ENCODE measurements around the gene NTRK3.

The NTRK3 gene

GRCh38 chr15:88031461-88031860 lies 225.1 kb downstream of the NTRK3 start:
- Histone ChIP-seq H3K4me3 (ENCODE audit: extremely low read depth, insufficient read depth, low read length, poor library complexity, severe bottlenecking) (no peak overlapping the region), H3K27ac (ENCODE audit: low read depth, low read length, severe bottlenecking) (no peak overlapping the region), H3K9me3 (ENCODE audit: control insufficient read depth, low read length) (no peaks in the 10 kb centered on the region), H3K4me1 (ENCODE audit: control insufficient read depth, insufficient read depth, low read length, poor library complexity, severe bottlenecking) (peaks cover 7% of the 10 kb centered on the region), H3K36me3 (ENCODE audit: control insufficient read depth, insufficient read depth, low read length) (no peaks in the 10 kb centered on the region)
- WGBS, 2 experiments (ENCODE audit: insufficient coverage in 2 of 2), result 83 to 100% methylated on average over 1 to 2 of the region's 2 CpGs

- no peak overlapping the region for H3K4me3 ChIP-seq (ENCODE audit: extremely low read depth, insufficient read depth, low read length, poor library complexity, severe bottlenecking)
- H3K36me3 ChIP-seq (ENCODE audit: control insufficient read depth, insufficient read depth, low read length), result no peaks in the 10 kb centered on the region
- H3K4me1 ChIP-seq (ENCODE audit: control insufficient read depth, insufficient read depth, low read length, poor library complexity, severe bottlenecking), result peaks cover 7% of the 10 kb centered on the region
- no peaks in the 10 kb centered on the region for H3K9me3 ChIP-seq (ENCODE audit: control insufficient read depth, low read length)
- WGBS, 2 experiments (ENCODE audit: insufficient coverage in 2 of 2), result 54 to 85% methylated on average over 2 of the region's 2 CpGs
- peak overlapping the region; percentile 50 for H3K27ac ChIP-seq (ENCODE audit: low read depth, low read length, severe bottlenecking)
These were observed 226.8 kb downstream of the NTRK3 start for GRCh38 chr15:88029696-88030095.

GRCh38 chr15:88028024-88028423 lies 228.5 kb downstream of the NTRK3 start:
- H3K27ac ChIP-seq (ENCODE audit: low read depth, low read length, severe bottlenecking), result no peak overlapping the region
- no peaks in the 10 kb centered on the region for H3K9me3 ChIP-seq (ENCODE audit: control insufficient read depth, low read length)
- 100% methylated on average over 1 of the region's 3 CpGs for WGBS, 2 experiments (ENCODE audit: insufficient coverage in 2 of 2)

GRCh38 chr15:88023914-88024313 lies 232.6 kb downstream of the NTRK3 start:
- WGBS, 2 experiments (ENCODE audit: insufficient coverage in 2 of 2), result 89 to 96% methylated on average over 2 to 4 of the region's 5 CpGs
- Histone ChIP-seq H3K4me3 (ENCODE audit: extremely low read depth, insufficient read depth, low read length, poor library complexity, severe bottlenecking) (no peak overlapping the region), H3K9me3 (ENCODE audit: control insufficient read depth, low read length) (no peaks in the 10 kb centered on the region), H3K27ac (ENCODE audit: low read depth, low read length, severe bottlenecking) (no peak overlapping the region), H3K4me1 (ENCODE audit: control insufficient read depth, insufficient read depth, low read length, poor library complexity, severe bottlenecking) (peaks cover 13% of the 10 kb centered on the region), H3K36me3 (ENCODE audit: control insufficient read depth, insufficient read depth, low read length) (no peaks in the 10 kb centered on the region)

More at GRCh38 chr15:88028024-88028423, 228.5 kb downstream of the NTRK3 start:
- no peaks in the 10 kb centered on the region for H3K36me3 ChIP-seq (ENCODE audit: control insufficient read depth, insufficient read depth, low read length)
- H3K4me1 ChIP-seq (ENCODE audit: control insufficient read depth, insufficient read depth, low read length, poor library complexity, severe bottlenecking), result peaks cover 7% of the 10 kb centered on the region
- no peak overlapping the region for H3K4me3 ChIP-seq (ENCODE audit: extremely low read depth, insufficient read depth, low read length, poor library complexity, severe bottlenecking)

- no peaks in the 10 kb centered on the region for H3K36me3 ChIP-seq (ENCODE audit: control insufficient read depth, insufficient read depth, low read length)
- H3K4me3 ChIP-seq (ENCODE audit: extremely low read depth, insufficient read depth, low read length, poor library complexity, severe bottlenecking), result no peak overlapping the region
- 70% methylated on average over 1 to 2 of the region's 2 CpGs for WGBS, 2 experiments (ENCODE audit: insufficient coverage in 2 of 2)
These were observed 233.8 kb downstream of the NTRK3 start for GRCh38 chr15:88022716-88023115.

GRCh38 chr15:88021601-88022000 lies 234.9 kb downstream of the NTRK3 start:
- no peak overlapping the region for H3K4me3 ChIP-seq (ENCODE audit: extremely low read depth, insufficient read depth, low read length, poor library complexity, severe bottlenecking)
- H3K4me1 ChIP-seq (ENCODE audit: control insufficient read depth, insufficient read depth, low read length, poor library complexity, severe bottlenecking), result peaks cover 13% of the 10 kb centered on the region
- H3K9me3 ChIP-seq (ENCODE audit: control insufficient read depth, low read length), result no peaks in the 10 kb centered on the region
- H3K27ac ChIP-seq (ENCODE audit: low read depth, low read length, severe bottlenecking), result no peak overlapping the region
- H3K36me3 ChIP-seq (ENCODE audit: control insufficient read depth, insufficient read depth, low read length), result no peaks in the 10 kb centered on the region
- 89 to 100% methylated on average over 1 to 2 of the region's 4 CpGs for WGBS, 2 experiments (ENCODE audit: insufficient coverage in 2 of 2)

More at GRCh38 chr15:88022716-88023115, 233.8 kb downstream of the NTRK3 start:
- H3K27ac ChIP-seq (ENCODE audit: low read depth, low read length, severe bottlenecking), result no peak overlapping the region
- no peaks in the 10 kb centered on the region for H3K9me3 ChIP-seq (ENCODE audit: control insufficient read depth, low read length)
- peaks cover 13% of the 10 kb centered on the region for H3K4me1 ChIP-seq (ENCODE audit: control insufficient read depth, insufficient read depth, low read length, poor library complexity, severe bottlenecking)

GRCh38 chr15:88020806-88021205 lies 235.7 kb downstream of the NTRK3 start:
- Histone ChIP-seq H3K4me1 (ENCODE audit: control insufficient read depth, insufficient read depth, low read length, poor library complexity, severe bottlenecking) (peaks cover 13% of the 10 kb centered on the region), H3K4me3 (ENCODE audit: extremely low read depth, insufficient read depth, low read length, poor library complexity, severe bottlenecking) (no peak overlapping the region), H3K27ac (ENCODE audit: low read depth, low read length, severe bottlenecking) (no peak overlapping the region), H3K36me3 (ENCODE audit: control insufficient read depth, insufficient read depth, low read length) (no peaks in the 10 kb centered on the region), H3K9me3 (ENCODE audit: control insufficient read depth, low read length) (no peaks in the 10 kb centered on the region)
- 80 to 91% methylated on average over 2 to 3 of the region's 3 CpGs for WGBS, 2 experiments (ENCODE audit: insufficient coverage in 2 of 2)

- Histone ChIP-seq H3K36me3 (ENCODE audit: control insufficient read depth, insufficient read depth, low read length) (no peaks in the 10 kb centered on the region), H3K9me3 (ENCODE audit: control insufficient read depth, low read length) (no peaks in the 10 kb centered on the region), H3K4me1 (ENCODE audit: control insufficient read depth, insufficient read depth, low read length, poor library complexity, severe bottlenecking) (peaks cover 13% of the 10 kb centered on the region), H3K27ac (ENCODE audit: low read depth, low read length, severe bottlenecking) (no peak overlapping the region), H3K4me3 (ENCODE audit: extremely low read depth, insufficient read depth, low read length, poor library complexity, severe bottlenecking) (no peak overlapping the region)
- 89 to 90% methylated on average over 1 to 2 of the region's 2 CpGs for WGBS, 2 experiments (ENCODE audit: insufficient coverage in 2 of 2)
These were observed 236.9 kb downstream of the NTRK3 start for GRCh38 chr15:88019656-88020055.

GRCh38 chr15:88018869-88019641 lies 237.5 kb downstream of the NTRK3 start:
- H3K4me1 ChIP-seq (ENCODE audit: control insufficient read depth, insufficient read depth, low read length, poor library complexity, severe bottlenecking), result peaks cover 13% of the 10 kb centered on the region
- 83% methylated on average over 1 of the region's 1 CpG; no CpG with 5 or more reads in 1 of the 2 experiments for WGBS, 2 experiments (ENCODE audit: insufficient coverage in 2 of 2)
- no peak overlapping the region for H3K4me3 ChIP-seq (ENCODE audit: extremely low read depth, insufficient read depth, low read length, poor library complexity, severe bottlenecking)
- H3K36me3 ChIP-seq (ENCODE audit: control insufficient read depth, insufficient read depth, low read length), result no peaks in the 10 kb centered on the region
- no peaks in the 10 kb centered on the region for H3K9me3 ChIP-seq (ENCODE audit: control insufficient read depth, low read length)
- no peak overlapping the region for H3K27ac ChIP-seq (ENCODE audit: low read depth, low read length, severe bottlenecking)

GRCh38 chr15:88017753-88018152 lies 238.8 kb downstream of the NTRK3 start:
- H3K4me1 ChIP-seq (ENCODE audit: control insufficient read depth, insufficient read depth, low read length, poor library complexity, severe bottlenecking), result peaks cover 13% of the 10 kb centered on the region
- 87 to 93% methylated on average over 4 of the region's 4 CpGs for WGBS, 2 experiments (ENCODE audit: insufficient coverage in 2 of 2)
- H3K9me3 ChIP-seq (ENCODE audit: control insufficient read depth, low read length), result no peaks in the 10 kb centered on the region
- no peak overlapping the region for H3K27ac ChIP-seq (ENCODE audit: low read depth, low read length, severe bottlenecking)
- H3K4me3 ChIP-seq (ENCODE audit: extremely low read depth, insufficient read depth, low read length, poor library complexity, severe bottlenecking), result no peak overlapping the region
- H3K36me3 ChIP-seq (ENCODE audit: control insufficient read depth, insufficient read depth, low read length), result no peaks in the 10 kb centered on the region

- H3K9me3 ChIP-seq (ENCODE audit: control insufficient read depth, low read length), result no peaks in the 10 kb centered on the region
- H3K4me3 ChIP-seq (ENCODE audit: extremely low read depth, insufficient read depth, low read length, poor library complexity, severe bottlenecking), result no peak overlapping the region
- H3K27ac ChIP-seq (ENCODE audit: low read depth, low read length, severe bottlenecking), result no peak overlapping the region
- H3K4me1 ChIP-seq (ENCODE audit: control insufficient read depth, insufficient read depth, low read length, poor library complexity, severe bottlenecking), result peaks cover 5% of the 10 kb centered on the region
- WGBS, 2 experiments (ENCODE audit: insufficient coverage in 2 of 2), result 40% methylated on average over 1 of the region's 3 CpGs; no CpG with 5 or more reads in 1 of the 2 experiments
- H3K36me3 ChIP-seq (ENCODE audit: control insufficient read depth, insufficient read depth, low read length), result no peaks in the 10 kb centered on the region
These were observed 240.1 kb downstream of the NTRK3 start for GRCh38 chr15:88016406-88016805.

Data from mesodermal cell (in vitro differentiated cells).